IMR-90 (cell line): ENCODE data around the gene ABHD17A. TPM values are rescaled to one million over a fixed set of nuclear protein-coding genes. Genes with fewer than 3 reads are reported as not detected.
A peak's percentile ranks its signal among the peaks of the same experiment; 100 is the strongest.

Experiments used
- ATAC-seq: fragments of 200-7000 bp; cut with Tn5 transposase; 2 replicates; pipeline ENCODE4 v1.9.1; 2020; ENCODE audit warnings: low read depth, mild to moderate bottlenecking, moderate library complexity
- BruUV-seq: library from RNA; stranded (reverse); fragments of 400-500 nt; replicated peaks from 2 replicates; lab custom pipeline; 2021; lab: Mats Ljungman, UMichigan
- CTCF ChIA-PET: fragments of 300-600 bp; formaldehyde crosslinking; extraction: SDS; loops from one replicate; lab custom pipeline; 2021; ENCODE audit warnings: antibody characterized with exemption; lab: Yijun Ruan, JAX
- POLR2A ChIA-PET: fragments of 300-600 bp; sonication (Branson Sonifier 250); formaldehyde crosslinking; loops from one replicate; lab custom pipeline; 2022; ENCODE audit warnings: antibody characterized with exemption; ENCODE audit not compliant: unreplicated experiment; lab: Charles Lee
- DNase-seq: peaks from one replicate; pipeline ENCODE4 v3.0.0; 2013
- H2AFZ ChIP-seq: replicated peaks from 2 replicates; pipeline ENCODE3; 2013; ENCODE audit warnings: low read length, mild to moderate bottlenecking; ENCODE audit not compliant: poor library complexity
- H2AK5ac ChIP-seq: 2 replicates; pipeline ENCODE4 v1.6.1; 2013; ENCODE audit warnings: low read depth, low read length, inconsistent platforms
- H2AK9ac ChIP-seq: replicated peaks from 2 replicates; pipeline ENCODE3; 2013; ENCODE audit warnings: mild to moderate bottlenecking, low read depth, low read length, moderate library complexity; ENCODE audit not compliant: poor library complexity
- H2BK120ac ChIP-seq: 2 replicates; pipeline ENCODE4 v1.6.1; 2013; ENCODE audit warnings: low read depth, low read length, inconsistent platforms
- H2BK15ac ChIP-seq: 3 replicates; pipeline ENCODE4 v1.6.1; 2013; ENCODE audit warnings: low read depth, low read length, inconsistent platforms
- H2BK20ac ChIP-seq: 2 replicates; pipeline ENCODE4 v1.6.1; 2013; ENCODE audit warnings: low read depth, mild to moderate bottlenecking, inconsistent platforms, low read length, moderate library complexity
- H2BK5ac ChIP-seq: 2 replicates; pipeline ENCODE4 v1.6.1; 2013; ENCODE audit warnings: mild to moderate bottlenecking, low read depth, low read length, inconsistent platforms; ENCODE audit not compliant: poor library complexity, severe bottlenecking
- H3K14ac ChIP-seq: replicated peaks from 2 replicates; pipeline ENCODE4 v1.6.1; 2013; ENCODE audit warnings: low read depth, low read length, inconsistent platforms
- H3K18ac ChIP-seq: 2 replicates; pipeline ENCODE4 v1.6.1; 2013; ENCODE audit warnings: low read depth, low read length, control low read depth
- H3K23ac ChIP-seq: 2 replicates; pipeline ENCODE4 v1.6.1; 2013; ENCODE audit warnings: low read depth, low read length, inconsistent platforms
- H3K27ac ChIP-seq: 2 replicates; pipeline ENCODE4 v1.5.1; 2013; ENCODE audit warnings: mild to moderate bottlenecking, control low read depth, low read length; ENCODE audit not compliant: insufficient read depth
- H3K27me3 ChIP-seq: 2 replicates; pipeline ENCODE4 v1.6.1; 2013; ENCODE audit warnings: low read length; ENCODE audit not compliant: control insufficient read depth, insufficient read depth
- H3K36me3 ChIP-seq: 2 replicates; pipeline ENCODE4 v1.6.1; 2013; ENCODE audit warnings: low read length, mixed read lengths; ENCODE audit not compliant: control insufficient read depth, insufficient read depth
- H3K4ac ChIP-seq: 2 replicates; pipeline ENCODE4 v1.6.1; 2013; ENCODE audit warnings: low read depth, low read length, inconsistent platforms
- H3K4me1 ChIP-seq: 2 replicates; pipeline ENCODE4 v1.6.1; 2013; ENCODE audit warnings: low read length, mixed read lengths; ENCODE audit not compliant: control insufficient read depth, insufficient read depth
- H3K4me2 ChIP-seq: 2 replicates; pipeline ENCODE4 v1.6.1; 2013; ENCODE audit warnings: low read depth, mild to moderate bottlenecking, control low read depth, low read length, moderate library complexity
- H3K4me3 ChIP-seq: 2 replicates; pipeline ENCODE4 v1.5.1; 2013; ENCODE audit warnings: low read depth, mild to moderate bottlenecking, control low read depth, low read length, moderate library complexity; ENCODE audit not compliant: insufficient read depth
- H3K56ac ChIP-seq: 2 replicates; pipeline ENCODE4 v1.6.1; 2013; ENCODE audit warnings: low read length, inconsistent platforms; ENCODE audit not compliant: insufficient read depth; ENCODE audit errors: extremely low read depth
- H3K79me1 ChIP-seq, 2 experiments: 2 replicates each; pipeline ENCODE4 v1.6.1; 2013; ENCODE audit warnings: low read length in 2 of 2, inconsistent platforms in 1 of 2, low read depth in 1 of 2
- H3K9ac ChIP-seq: 2 replicates; pipeline ENCODE4 v1.6.1; 2013; ENCODE audit warnings: low read depth, low read length, control low read depth
- H3K9me1 ChIP-seq: 2 replicates; pipeline ENCODE4 v1.6.1; 2013; ENCODE audit warnings: low read length, inconsistent platforms; ENCODE audit not compliant: insufficient read depth
- H3K9me3 ChIP-seq: 2 replicates; pipeline ENCODE4 v1.6.1; 2013; ENCODE audit warnings: low read length; ENCODE audit not compliant: control insufficient read depth, insufficient read depth
- H4K20me1 ChIP-seq: 2 replicates; pipeline ENCODE4 v1.6.1; 2013; ENCODE audit warnings: low read length, inconsistent platforms; ENCODE audit not compliant: insufficient read depth
- H4K5ac ChIP-seq: 2 replicates; pipeline ENCODE4 v1.6.1; 2013; ENCODE audit warnings: mild to moderate bottlenecking, low read depth, low read length, control low read depth
- H4K8ac ChIP-seq, 2 experiments: 2 replicates each; pipeline ENCODE4 v1.6.1; 2013; ENCODE audit warnings: low read depth in 2 of 2, low read length in 2 of 2, control low read depth in 1 of 2, inconsistent platforms in 1 of 2
- H4K91ac ChIP-seq: 2 replicates; pipeline ENCODE4 v1.6.1; 2013; ENCODE audit warnings: low read depth, low read length, inconsistent platforms; ENCODE audit not compliant: insufficient read depth
- BHLHE40 ChIP-seq: fragments of 150-350 bp; IDR thresholded peaks from 2 replicates; pipeline ENCODE4 v1.6.1; 2016; ENCODE audit warnings: mild to moderate bottlenecking, low read depth, low read length
- CEBPB ChIP-seq: IDR thresholded peaks from 2 replicates; pipeline ENCODE4 v1.6.1; 2012; ENCODE audit warnings: low read depth, low read length, improper control_type of control experiment
- CHD1 ChIP-seq: IDR thresholded peaks from 2 replicates; pipeline ENCODE4 v1.6.1; 2012; ENCODE audit warnings: low read depth, low read length, improper control_type of control experiment
- CTCF ChIP-seq: conservative IDR thresholded peaks from 2 replicates; pipeline ENCODE4 v1.5.1; 2012; ENCODE audit warnings: mild to moderate bottlenecking, low read depth, low read length, improper control_type of control experiment
- ELK1 ChIP-seq: fragments of 150-350 bp; IDR thresholded peaks from 2 replicates; pipeline ENCODE4 v1.6.1; 2016; ENCODE audit warnings: low read depth, mild to moderate bottlenecking, low read length, moderate library complexity, borderline replicate concordance
- MAFK ChIP-seq: IDR thresholded peaks from 2 replicates; pipeline ENCODE4 v1.6.1; 2012; ENCODE audit warnings: low read depth, low read length, improper control_type of control experiment
- MXI1 ChIP-seq: IDR thresholded peaks from 2 replicates; pipeline ENCODE4 v1.6.1; 2012; ENCODE audit warnings: low read depth, mild to moderate bottlenecking, low read length, moderate library complexity, borderline replicate concordance
- NFE2L2 ChIP-seq: fragments of 150-350 bp; IDR thresholded peaks from 2 replicates; pipeline ENCODE4 v1.6.1; 2016; ENCODE audit warnings: low read depth, mild to moderate bottlenecking, low read length
- POLR2A ChIP-seq: IDR thresholded peaks from 2 replicates; pipeline ENCODE4 v1.6.1; 2012; ENCODE audit warnings: mild to moderate bottlenecking, low read depth, low read length
- RAD21 ChIP-seq: IDR thresholded peaks from 2 replicates; pipeline ENCODE4 v1.6.1; 2012; ENCODE audit warnings: low read length, improper control_type of control experiment
- RFX5 ChIP-seq: IDR thresholded peaks from 2 replicates; pipeline ENCODE4 v1.8.0; 2012; ENCODE audit warnings: low read depth, mild to moderate bottlenecking, low read length, moderate library complexity
- WGBS, 2 experiments: methylation state at CpG; one replicate each; pipeline versions ENCODE4 v1.1.5 to v1.1.7; 2013; ENCODE audit warnings: missing lambda C conversion rate in 2 of 2; ENCODE audit not compliant: insufficient read length in 1 of 2; ENCODE audit errors: extremely low coverage in 2 of 2; 5-methylcytosine and 5-hydroxymethylcytosine counted together
- dilution Hi-C: fragments of 300-500 bp; cut with HindIII; formaldehyde crosslinking; loops from one replicate; pipeline ENCODE4 v1.14.3; 2018; ENCODE audit warnings: low sequenced_read_pairs; ENCODE audit not compliant: unreplicated experiment
- in situ Hi-C: fragments of 300-500 bp; cut with MboI; formaldehyde crosslinking; loops from 3 replicates; pipeline ENCODE4 v1.14.3; 2019; ENCODE audit warnings: low sequenced_read_pairs, inconsistent platforms, mixed read lengths
- intact Hi-C: fragments of 100-400 bp; cut with micrococcal nuclease; formaldehyde crosslinking; loops from 2 replicates; pipeline ENCODE4 v1.10.0; 2022
- polyA plus RNA-seq, 3 experiments: library from polyadenylated mRNA; depleted of rRNA; stranded (reverse); fragments of >200 nt; gene quantifications; 2 replicates each; pipeline ENCODE4 v1.2.3, GENCODE V29; 2012; ENCODE audit warnings: low replicate concordance in 1 of 3
- total RNA-seq: library from RNA; depleted of rRNA; stranded (reverse); fragments of >200 nt; gene quantifications from 2 replicates; pipeline ENCODE4 v1.2.3, GENCODE V29; 2012

ABHD17A gene
- total and polyA plus RNA-seq, 2 of the 4 experiments (the other 2 are of a cell fraction): 37.8 to 76.2 TPM

GRCh38 chr19:1882089-1882785 is 3.1 kb downstream of the ABHD17A start:
- Histone ChIP-seq H3K18ac (no peak overlapping the region), H3K36me3 (peaks cover 12% of the 10 kb centered on the region; the same call in 1 of the 2 replicates), H3K27ac (no peak overlapping the region), H2BK120ac (no peak overlapping the region), H3K79me1 (peaks cover 4 to 44% of the 10 kb centered on the region in 2 experiments), H2BK15ac (no peak overlapping the region), H2AFZ (no peak overlapping the region), H3K23ac (0 out of 2 replicates have a peak overlapping the region, but pooled peaks have one; percentile 37), H2AK9ac (peak overlapping the region; percentile 78), H3K4me3 (no peak overlapping the region), H2BK5ac (no peak overlapping the region), H3K27me3 (no peaks in the 10 kb centered on the region), H2BK20ac (no peak overlapping the region), H2AK5ac (no peak overlapping the region; the same call in 1 of the 2 replicates), H3K9ac (no peak overlapping the region), H4K20me1 (peaks cover 46% of the 10 kb centered on the region), H3K4ac (no peak overlapping the region), H4K91ac (no peak overlapping the region), H4K8ac (no peak overlapping the region), H3K9me1 (peaks cover 18% of the 10 kb centered on the region), H3K4me1 (peaks cover 24% of the 10 kb centered on the region), H3K9me3 (no peaks in the 10 kb centered on the region), H3K14ac (0 out of 2 replicates have a peak overlapping the region, but pooled peaks have one; percentile 35), H3K4me2 (no peak overlapping the region; the same call in 1 of the 2 replicates), H3K56ac (no peak overlapping the region), H4K5ac (no peak overlapping the region)
- 80% methylated on average over 17 of the region's 31 CpGs; no CpG with 5 or more reads in 1 of the 2 experiments for WGBS, 2 experiments
- in situ Hi-C loops (no loop called here), intact Hi-C loops (no loop called here), dilution Hi-C loops (no loop called here)
- POLR2A ChIA-PET: no interaction called here
- BruUV-seq: no TSS peak
- ATAC-seq (no peak), DNase-seq (no peak)
- no peak for TF ChIP-seq CTCF
- TF ChIP-seq RAD21: no peak
- TF ChIP-seq BHLHE40: no peak
- no peak for TF ChIP-seq ELK1
- no peak for TF ChIP-seq MAFK
- no peak for TF ChIP-seq POLR2A
- TF ChIP-seq CEBPB: no peak
- TF ChIP-seq NFE2L2: no peak
- no peak for TF ChIP-seq CHD1
- TF ChIP-seq RFX5: no peak
- TF ChIP-seq MXI1: no peak
- CTCF ChIA-PET: no interaction called here
